HepG2 (cell line): ENCODE data around the gene BABAM2. TPM values are rescaled to one million over a fixed set of nuclear protein-coding genes. Genes with fewer than 3 reads are reported as not detected.
"Not testable (repeated sequence)": the region's sequence is repeated elsewhere in the genome, so short reads cannot be mapped to it uniquely, and the experiment has no call there.

Source experiments
- ATAC-seq: fragments of 200-7000 bp; cut with Tn5 transposase; 3 replicates; pipeline ENCODE4 v1.9.1; 2020; ENCODE audit warnings: mild to moderate bottlenecking, moderate library complexity
- BruUV-seq: library from RNA; stranded (reverse); fragments of 400-500 nt; replicated peaks from 2 replicates; lab custom pipeline; 2021; lab: Mats Ljungman, UMichigan
- CTCF ChIA-PET: fragments of 300-600 bp; formaldehyde crosslinking; extraction: SDS; loops from one replicate; lab custom pipeline; 2021; ENCODE audit warnings: low total read pairs, inconsistent platforms, low intra/inter-chr PET ratio; lab: Yijun Ruan, JAX
- POLR2A ChIA-PET: fragments of 350-600 bp; sonication (Branson Sonifier 250); formaldehyde crosslinking; loops from one replicate; lab custom pipeline; 2020; ENCODE audit warnings: antibody characterized with exemption, inconsistent platforms; lab: Yijun Ruan, JAX
- DNase-seq: peaks from one replicate; pipeline ENCODE4 v3.0.0-alpha.2; 2015; ENCODE audit warnings: low spot score
- FAIRE-seq: peaks from 3 replicates; lab custom pipeline; 2011; peaks lifted over from hg19 to GRCh38; lab: Jason Lieb, UNC
- H2AFZ ChIP-seq: one replicate; pipeline ENCODE4 v1.6.1; 2011; ENCODE audit warnings: low read length, inconsistent platforms
- H3K27ac ChIP-seq: fragments of 300-600 bp; 3 replicates; pipeline ENCODE4 v1.8.0; 2011; ENCODE audit warnings: mixed run types, mild to moderate bottlenecking, mixed read lengths, low read length, inconsistent platforms; ENCODE audit not compliant: insufficient read depth; ENCODE audit errors: extremely low read length
- H3K27me3 ChIP-seq, 2 experiments: fragments of 200-600 bp in 1 of 2; 2 replicates in 1 of 2; 3 replicates in 1 of 2; pipeline versions ENCODE4 v1.6.0 to v1.8.0; 2011; ENCODE audit warnings: low read length in 2 of 2, mild to moderate bottlenecking in 2 of 2, moderate library complexity in 2 of 2, inconsistent platforms in 1 of 2; ENCODE audit not compliant: insufficient read depth in 2 of 2, control insufficient read depth in 1 of 2
- H3K36me3 ChIP-seq, 2 experiments: fragments of 200-600 bp in 1 of 2; replicated peaks in 1 of 2; 2 replicates in 1 of 2; 3 replicates in 1 of 2; pipeline versions ENCODE4 v1.5.1 to v1.8.0; 2011; ENCODE audit warnings: low read length in 2 of 2, inconsistent platforms in 1 of 2; ENCODE audit not compliant: insufficient read depth in 2 of 2, control insufficient read depth in 1 of 2
- H3K4me1 ChIP-seq: 2 replicates; pipeline ENCODE4 v1.5.1; 2012; ENCODE audit warnings: low read length, inconsistent platforms; ENCODE audit not compliant: insufficient read depth
- H3K4me2 ChIP-seq: 2 replicates; pipeline ENCODE4 v1.6.0; 2011; ENCODE audit warnings: low read depth, low read length, inconsistent platforms
- H3K4me3 ChIP-seq, 3 experiments: fragments of 200-600 bp in 1 of 3; sonication (generic), shearing (Covaris generic) in 1 of 3; replicated peaks in 1 of 3; 2 replicates each; pipeline ENCODE4 v1.5.1; 2011 to 2016; ENCODE audit warnings: low read length in 3 of 3, inconsistent platforms in 2 of 3, low read depth in 2 of 3, mild to moderate bottlenecking in 2 of 3, control low read depth in 1 of 3, mixed read lengths in 1 of 3; ENCODE audit not compliant: insufficient read depth in 1 of 3
- H3K79me2 ChIP-seq: one replicate; pipeline ENCODE4 v1.6.1; 2011; ENCODE audit warnings: low read length, inconsistent platforms; ENCODE audit not compliant: insufficient read depth
- H3K9ac ChIP-seq: 2 replicates; pipeline ENCODE4 v1.6.0; 2011; ENCODE audit warnings: mild to moderate bottlenecking, low read depth, low read length, inconsistent platforms; ENCODE audit not compliant: insufficient read depth
- H3K9me3 ChIP-seq: 2 replicates; pipeline ENCODE4 v1.5.1; 2012; ENCODE audit warnings: mild to moderate bottlenecking, low read length
- H4K20me1 ChIP-seq: 2 replicates; pipeline ENCODE4 v1.6.0; 2011; ENCODE audit warnings: inconsistent platforms, mild to moderate bottlenecking, low read length, moderate library complexity; ENCODE audit not compliant: insufficient read depth
- AGO2 ChIP-seq: fragments of 200-400 bp; formaldehyde crosslinking; optimal IDR thresholded peaks from 2 replicates; pipeline ENCODE3; 2017; ENCODE audit warnings: mild to moderate bottlenecking, low read depth, low read length, moderate library complexity
- BATF2 ChIP-seq: sonication (generic); formaldehyde crosslinking; IDR thresholded peaks from 2 replicates; pipeline ENCODE4 v1.8.0; 2022; ENCODE audit warnings: mild to moderate bottlenecking, missing genetic modification reagents, moderate library complexity
- CEBPB ChIP-seq: IDR thresholded peaks from 2 replicates; pipeline ENCODE4 v1.6.1; 2011; ENCODE audit warnings: low read depth, low read length, improper control_type of control experiment, borderline replicate concordance
- CTCF ChIP-seq: sonication (generic); formaldehyde crosslinking; IDR thresholded peaks from 2 replicates; pipeline ENCODE4 v1.5.0; 2020; ENCODE audit warnings: mild to moderate bottlenecking, missing genetic modification reagents, moderate library complexity
- GABPA ChIP-seq, 2 experiments: IDR thresholded peaks; 2 replicates each; pipeline ENCODE4 v1.6.1; 2011 to 2016; ENCODE audit warnings: low read depth in 2 of 2, low read length in 1 of 2, missing biosample characterization in 1 of 2, missing genetic modification characterization in 1 of 2
- HDAC1 ChIP-seq: sonication (generic); formaldehyde crosslinking; IDR thresholded peaks from 2 replicates; pipeline ENCODE4 v1.5.1; 2020; ENCODE audit warnings: mild to moderate bottlenecking, missing genetic modification reagents
- JUND ChIP-seq: sonication (generic); formaldehyde crosslinking; IDR thresholded peaks from 2 replicates; pipeline ENCODE4 v1.8.0; 2022; ENCODE audit warnings: mild to moderate bottlenecking, missing genetic modification reagents
- KLF11 ChIP-seq: IDR thresholded peaks from 2 replicates; pipeline ENCODE4 v1.6.1; 2016; ENCODE audit warnings: missing compliant biosample characterization
- RCOR2 ChIP-seq: IDR thresholded peaks from 2 replicates; pipeline ENCODE4 v1.6.1; 2016; ENCODE audit warnings: missing biosample characterization, missing genetic modification reagents
- ZNF431 ChIP-seq: sonication (generic); formaldehyde crosslinking; IDR thresholded peaks from 2 replicates; pipeline ENCODE4 v1.9.0; 2022; ENCODE audit warnings: missing genetic modification reagents, low read depth, mild to moderate bottlenecking, borderline replicate concordance
- ZXDC ChIP-seq: sonication (generic); formaldehyde crosslinking; IDR thresholded peaks from 2 replicates; pipeline ENCODE4 v1.5.0; 2020; ENCODE audit warnings: mild to moderate bottlenecking, missing genetic modification reagents
- WGBS: methylation state at CpG from one replicate; pipeline ENCODE4 v1.1.6; 2017; ENCODE audit warnings: low lambda C conversion rate; 5-methylcytosine and 5-hydroxymethylcytosine counted together
- in situ Hi-C: cut with HindIII; loops from 2 replicates; pipeline ENCODE4 v1.10.0; 2017; ENCODE audit warnings: low pct_unique_long_range_greater_than_20kb; ENCODE audit not compliant: extremely low pct_ligation_motif_present
- intact Hi-C: fragments of 100-400 bp; cut with micrococcal nuclease; formaldehyde crosslinking; loops from one replicate; pipeline ENCODE4 v1.10.0; 2022; ENCODE audit not compliant: unreplicated experiment
- polyA plus RNA-seq, 8 experiments: library from polyadenylated mRNA; depleted of rRNA in 3 of 8; stranded (reverse) in 7 of 8; unstranded in 1 of 8; fragments of >200 nt; fragmentation: Illumina TruSeq in 4 of 8; extraction: Trizol in 4 of 8; gene quantifications; 2 replicates each; pipeline versions ENCODE4 v1.2.1 to v1.2.3, GENCODE V29; 2011 to 2016; ENCODE audit warnings: low read depth in 4 of 8, missing spikeins in 1 of 8, mixed read lengths in 1 of 8; ENCODE audit not compliant: insufficient read depth in 1 of 8
- total RNA-seq, 5 experiments: library from RNA; depleted of rRNA; stranded (reverse); fragments of >200 nt; fragmentation: Illumina TruSeq; extraction: Trizol; gene quantifications; 2 replicates each; pipeline ENCODE4 v1.2.3, GENCODE V29; 2016; ENCODE audit warnings: low read depth in 1 of 5

BABAM2 gene
- total and polyA plus RNA-seq, 2 of the 13 experiments (the other 11 are each of a cell fraction or from before 2014, with no cell fraction given) = 24.9 to 28.0 TPM

GRCh38 chr2:27968957-27969356 is 78.4 kb downstream of the BABAM2 start:
- FAIRE-seq, H3K36me3 ChIP-seq, H3K27me3 ChIP-seq, intact Hi-C loops, H3K9ac ChIP-seq, H3K27ac ChIP-seq, CTCF ChIA-PET, H3K4me3 ChIP-seq, in situ Hi-C loops, H2AFZ ChIP-seq, H3K4me1 ChIP-seq, ATAC-seq, DNase-seq, H4K20me1 ChIP-seq, H3K4me2 ChIP-seq, BruUV-seq, POLR2A ChIA-PET, H3K79me2 ChIP-seq: not testable (repeated sequence)
- WGBS = 89% methylated on average over 2 of the region's 2 CpGs
- H3K9me3 ChIP-seq = peaks cover 20% of the 10 kb centered on the region
- TF ChIP-seq CEBPB = 0 out of 2 replicates have a peak, but pooled peaks have one; percentile 17
- TF ChIP-seq ZNF431 (CRISPR knock-in tag) = peak; percentile 88; the same call in 1 of the 2 replicates

GRCh38 chr2:27972311-27972710 is 81.8 kb downstream of the BABAM2 start:
- FAIRE-seq = no peak
- H3K36me3 ChIP-seq = no peaks in the 10 kb centered on the region
- H3K4me1 ChIP-seq = no peaks in the 10 kb centered on the region
- H3K9me3 ChIP-seq = peaks cover 20% of the 10 kb centered on the region
- H3K27me3 ChIP-seq = no peaks in the 10 kb centered on the region
- no peak overlapping the region for H3K9ac ChIP-seq
- BruUV-seq = no TSS peak
- no peak overlapping the region for H3K27ac ChIP-seq
- intact Hi-C loops = no loop called here
- no peak overlapping the region for H3K4me2 ChIP-seq
- no peaks in the 10 kb centered on the region for H3K79me2 ChIP-seq
- H4K20me1 ChIP-seq = no peaks in the 10 kb centered on the region
- ChIA-PET CTCF (no interaction called here), POLR2A (no interaction called here)
- H2AFZ ChIP-seq = no peak overlapping the region
- in situ Hi-C loops = no loop called here
- no peak overlapping the region for H3K4me3 ChIP-seq
- no peak for DNase-seq
- WGBS = 93% methylated on average over 2 of the region's 2 CpGs
- ATAC-seq = no peak
- no peak for TF ChIP-seq KLF11
- TF ChIP-seq BATF2 (CRISPR knock-in tag) = no peak
- no peak for TF ChIP-seq CTCF (CRISPR knock-in tag)
- TF ChIP-seq ZXDC (CRISPR knock-in tag) = no peak
- no peak for TF ChIP-seq JUND
- no peak for TF ChIP-seq GABPA (IDR thresholded peaks at IDR 0.05; ENCODE audit: low read depth, low read length)
- no peak for TF ChIP-seq GABPA (CRISPR knock-in tag; IDR thresholded peaks at IDR 0.05; ENCODE audit: low read depth)
- TF ChIP-seq AGO2 = no peak
- TF ChIP-seq RCOR2 (CRISPR knock-in tag) = no peak
- no peak for TF ChIP-seq HDAC1 (CRISPR knock-in tag)
